ENCODE results near the gene GJB5. TPM values are rescaled to one million over a fixed set of nuclear protein-coding genes. Genes with fewer than 3 reads are reported as not detected.

Gene GJB5
- total RNA-seq, 4 donors from 2014 or later, result not detected

DNA sequence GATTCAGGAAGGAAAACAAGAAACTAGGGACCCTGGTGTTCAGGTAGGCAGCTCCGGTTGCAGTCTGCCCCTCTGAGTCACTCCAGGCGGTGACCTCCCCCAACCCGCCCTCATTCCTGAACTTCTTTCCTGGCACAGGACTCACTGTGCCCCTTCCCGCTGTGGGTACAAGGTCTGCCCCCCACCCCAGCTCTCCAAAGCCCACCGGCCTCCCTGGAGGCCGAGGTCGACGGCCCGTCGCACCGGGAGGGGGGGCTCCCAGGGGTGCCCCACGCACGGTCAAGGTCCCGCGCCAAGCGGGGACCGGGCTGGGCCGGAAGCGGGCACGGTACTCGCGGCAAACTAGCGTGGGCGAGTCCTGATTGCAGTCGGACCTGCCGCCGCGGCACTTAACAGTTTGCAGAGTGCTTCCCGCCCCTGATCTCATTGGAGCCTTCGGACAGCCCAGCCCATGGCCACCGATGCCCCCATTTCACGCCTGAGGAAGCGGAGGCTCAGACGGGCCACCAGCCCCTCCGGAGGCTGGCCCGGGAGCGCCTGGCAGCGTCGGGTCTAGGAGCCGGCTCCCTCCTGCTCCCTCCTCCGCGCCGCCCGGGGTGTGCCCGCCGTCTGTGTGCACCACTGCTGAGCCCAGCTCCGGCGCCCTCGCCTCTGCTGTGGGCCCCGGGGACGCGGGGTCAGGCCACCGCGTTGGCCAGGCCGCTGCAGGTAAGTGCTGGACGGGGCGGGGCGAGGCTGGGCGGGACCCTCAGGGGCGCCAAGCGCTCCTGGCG lies 26.4 kb downstream of the GJB5 start, which contains the start of gene GJB3:
Gene GJB3, plus strand, starts transcription at position 144 of the 773 bp plus-strand sequence. CDS start 3,549 bp downstream, outside the sequence.
- DNase-seq (ENCODE audit: low spot score), result no peak
- TF ChIP-seq, protein P1, sequence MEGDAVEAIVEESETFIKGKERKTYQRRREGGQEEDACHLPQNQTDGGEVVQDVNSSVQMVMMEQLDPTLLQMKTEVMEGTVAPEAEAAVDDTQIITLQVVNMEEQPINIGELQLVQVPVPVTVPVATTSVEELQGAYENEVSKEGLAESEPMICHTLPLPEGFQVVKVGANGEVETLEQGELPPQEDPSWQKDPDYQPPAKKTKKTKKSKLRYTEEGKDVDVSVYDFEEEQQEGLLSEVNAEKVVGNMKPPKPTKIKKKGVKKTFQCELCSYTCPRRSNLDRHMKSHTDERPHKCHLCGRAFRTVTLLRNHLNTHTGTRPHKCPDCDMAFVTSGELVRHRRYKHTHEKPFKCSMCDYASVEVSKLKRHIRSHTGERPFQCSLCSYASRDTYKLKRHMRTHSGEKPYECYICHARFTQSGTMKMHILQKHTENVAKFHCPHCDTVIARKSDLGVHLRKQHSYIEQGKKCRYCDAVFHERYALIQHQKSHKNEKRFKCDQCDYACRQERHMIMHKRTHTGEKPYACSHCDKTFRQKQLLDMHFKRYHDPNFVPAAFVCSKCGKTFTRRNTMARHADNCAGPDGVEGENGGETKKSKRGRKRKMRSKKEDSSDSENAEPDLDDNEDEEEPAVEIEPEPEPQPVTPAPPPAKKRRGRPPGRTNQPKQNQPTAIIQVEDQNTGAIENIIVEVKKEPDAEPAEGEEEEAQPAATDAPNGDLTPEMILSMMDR (IDR thresholded peaks at IDR 0.05), result no peak
- no peak for ATAC-seq (ENCODE audit: low FRiP score)

DNA sequence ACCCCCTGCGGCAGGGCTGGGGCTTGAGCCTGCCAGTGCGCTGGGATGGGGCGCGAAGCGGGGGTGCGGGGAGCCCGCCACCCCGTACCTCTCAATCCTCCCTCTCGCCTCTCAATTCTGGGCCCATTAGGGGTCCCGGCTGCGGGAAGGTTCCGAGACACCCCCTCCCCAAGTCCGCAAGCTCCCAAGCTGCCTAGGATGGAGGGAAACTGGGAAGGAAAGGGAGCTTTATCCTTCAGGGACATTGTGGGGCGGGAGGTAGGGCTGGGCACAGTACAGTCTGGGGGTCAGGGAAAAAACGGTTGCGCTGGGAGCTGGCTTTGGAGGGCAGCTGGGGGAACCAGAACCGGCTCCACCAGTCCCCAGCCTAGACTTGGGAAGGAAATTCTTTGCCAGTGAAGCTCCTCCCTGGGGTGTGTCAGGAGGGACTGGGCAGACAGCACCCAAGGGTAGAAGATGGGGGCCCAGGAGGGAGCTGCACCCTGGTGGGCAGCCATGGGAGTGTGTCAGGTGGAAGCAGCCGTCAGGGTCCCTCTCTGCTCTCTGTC lies 27.1 kb downstream of the GJB5 start:
- TF ChIP-seq, protein P1 (IDR thresholded peaks at IDR 0.05), result no peak
- DNase-seq (ENCODE audit: low spot score), result no peak
- ATAC-seq (ENCODE audit: low FRiP score), result no peak

DNA sequence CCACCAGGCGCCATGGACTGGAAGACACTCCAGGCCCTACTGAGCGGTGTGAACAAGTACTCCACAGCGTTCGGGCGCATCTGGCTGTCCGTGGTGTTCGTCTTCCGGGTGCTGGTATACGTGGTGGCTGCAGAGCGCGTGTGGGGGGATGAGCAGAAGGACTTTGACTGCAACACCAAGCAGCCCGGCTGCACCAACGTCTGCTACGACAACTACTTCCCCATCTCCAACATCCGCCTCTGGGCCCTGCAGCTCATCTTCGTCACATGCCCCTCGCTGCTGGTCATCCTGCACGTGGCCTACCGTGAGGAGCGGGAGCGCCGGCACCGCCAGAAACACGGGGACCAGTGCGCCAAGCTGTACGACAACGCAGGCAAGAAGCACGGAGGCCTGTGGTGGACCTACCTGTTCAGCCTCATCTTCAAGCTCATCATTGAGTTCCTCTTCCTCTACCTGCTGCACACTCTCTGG lies 29.9 kb downstream of the GJB5 start:
- DNase-seq (ENCODE audit: low spot score), result no peak
- no peak for ATAC-seq (ENCODE audit: low FRiP score)
- TF ChIP-seq, protein P1 (IDR thresholded peaks at IDR 0.05), result no peak

DNA sequence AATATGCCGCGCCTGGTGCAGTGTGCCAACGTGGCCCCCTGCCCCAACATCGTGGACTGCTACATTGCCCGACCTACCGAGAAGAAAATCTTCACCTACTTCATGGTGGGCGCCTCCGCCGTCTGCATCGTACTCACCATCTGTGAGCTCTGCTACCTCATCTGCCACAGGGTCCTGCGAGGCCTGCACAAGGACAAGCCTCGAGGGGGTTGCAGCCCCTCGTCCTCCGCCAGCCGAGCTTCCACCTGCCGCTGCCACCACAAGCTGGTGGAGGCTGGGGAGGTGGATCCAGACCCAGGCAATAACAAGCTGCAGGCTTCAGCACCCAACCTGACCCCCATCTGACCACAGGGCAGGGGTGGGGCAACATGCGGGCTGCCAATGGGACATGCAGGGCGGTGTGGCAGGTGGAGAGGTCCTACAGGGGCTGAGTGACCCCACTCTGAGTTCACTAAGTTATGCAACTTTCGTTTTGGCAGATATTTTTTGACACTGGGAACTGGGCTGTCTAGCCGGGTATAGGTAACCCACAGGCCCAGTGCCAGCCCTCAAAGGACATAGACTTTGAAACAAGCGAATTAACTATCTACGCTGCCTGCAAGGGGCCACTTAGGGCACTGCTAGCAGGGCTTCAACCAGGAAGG lies 30.5 kb downstream of the GJB5 start:
- ATAC-seq (ENCODE audit: low FRiP score) (no peak), DNase-seq (ENCODE audit: low spot score) (no peak)
- TF ChIP-seq, protein P1 (IDR thresholded peaks at IDR 0.05), result no peak

DNA sequence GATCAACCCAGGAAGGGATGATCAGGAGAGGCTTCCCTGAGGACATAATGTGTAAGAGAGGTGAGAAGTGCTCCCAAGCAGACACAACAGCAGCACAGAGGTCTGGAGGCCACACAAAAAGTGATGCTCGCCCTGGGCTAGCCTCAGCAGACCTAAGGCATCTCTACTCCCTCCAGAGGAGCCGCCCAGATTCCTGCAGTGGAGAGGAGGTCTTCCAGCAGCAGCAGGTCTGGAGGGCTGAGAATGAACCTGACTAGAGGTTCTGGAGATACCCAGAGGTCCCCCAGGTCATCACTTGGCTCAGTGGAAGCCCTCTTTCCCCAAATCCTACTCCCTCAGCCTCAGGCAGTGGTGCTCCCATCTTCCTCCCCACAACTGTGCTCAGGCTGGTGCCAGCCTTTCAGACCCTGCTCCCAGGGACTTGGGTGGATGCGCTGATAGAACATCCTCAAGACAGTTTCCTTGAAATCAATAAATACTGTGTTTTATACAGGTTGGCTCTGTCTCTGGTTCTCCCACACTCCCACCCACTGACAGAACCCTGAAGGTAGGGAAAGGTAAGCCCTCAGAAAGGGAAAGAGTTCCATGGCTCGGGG lies 31.1 kb downstream of the GJB5 start:
- ATAC-seq (ENCODE audit: low FRiP score), result no peak
- TF ChIP-seq, protein P1 (IDR thresholded peaks at IDR 0.05), result no peak
- no peak for DNase-seq (ENCODE audit: low spot score)

DNA sequence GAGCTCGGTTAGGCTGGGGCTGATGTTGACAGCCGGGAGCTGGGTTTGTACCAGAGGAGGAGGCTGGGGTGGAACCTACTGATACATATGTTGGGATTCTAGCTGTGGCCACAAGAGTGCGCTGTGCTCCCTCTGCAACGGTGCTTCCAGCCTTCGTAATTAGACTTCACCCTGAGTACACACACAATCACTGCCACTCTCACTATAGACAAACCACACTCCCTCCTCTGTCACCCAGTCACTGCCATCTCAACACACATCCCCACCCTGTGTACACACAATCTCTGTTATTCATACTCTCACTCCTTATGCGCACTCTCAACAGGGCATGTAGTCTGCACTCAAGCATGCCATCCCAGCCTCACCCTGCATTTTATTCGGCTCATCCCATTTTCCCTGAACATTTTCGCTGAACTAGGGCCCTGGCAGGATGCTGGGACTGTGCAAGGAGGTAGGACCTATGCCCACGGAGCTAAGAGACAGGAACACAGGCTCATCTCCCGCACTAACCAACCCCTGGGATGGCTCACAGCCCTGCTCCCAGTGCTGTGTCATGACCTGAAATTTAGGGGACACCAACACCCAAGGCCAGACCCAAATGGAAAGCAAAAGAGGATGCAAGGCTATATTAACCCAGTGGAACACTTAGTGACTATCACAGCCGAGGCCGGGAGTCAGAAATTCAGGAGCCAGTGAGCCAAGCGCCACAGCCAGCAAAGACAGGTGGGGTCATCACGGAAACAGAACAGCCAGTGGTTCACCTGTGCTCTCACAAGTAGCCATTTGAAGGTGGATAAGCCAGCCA lies 31.9 kb downstream of the GJB5 start:
- TF ChIP-seq, protein P1 (IDR thresholded peaks at IDR 0.05), result no peak
- DNase-seq (ENCODE audit: low spot score), result no peak
- peak; percentile 48 for ATAC-seq (ENCODE audit: low FRiP score)

Data from omental fat pad (tissue), 4 donors.